Measurements from ENCODE around the gene DHRS9.

The DHRS9 gene

DNA sequence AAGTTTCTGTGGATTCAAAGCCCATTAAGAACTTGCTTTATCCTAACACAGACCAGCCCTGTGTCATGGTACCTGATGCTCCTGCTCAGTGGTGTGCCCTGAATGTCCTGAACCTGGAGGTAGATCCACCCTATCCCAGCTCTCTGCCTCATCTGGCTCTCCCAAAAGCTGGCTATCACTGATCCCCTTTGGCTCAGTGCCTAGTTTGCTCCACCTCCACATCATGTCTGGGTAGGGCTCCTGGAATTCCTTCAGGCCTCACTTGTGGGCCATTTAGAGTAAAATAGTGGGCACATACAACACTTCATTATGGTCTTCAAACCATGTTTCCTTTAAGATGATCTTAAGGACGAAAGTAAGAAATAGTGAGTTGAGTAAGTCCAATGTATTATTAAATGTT lies 33.5 kb upstream of the DHRS9 start:
- no peak overlapping the region for H2BK5ac ChIP-seq (ENCODE audit: low read depth, low read length, poor library complexity)
- H3K9me3 ChIP-seq (ENCODE audit: insufficient read depth, low read depth, low read length), result no peaks in the 10 kb centered on the region
- H3K23ac ChIP-seq (ENCODE audit: low read length), result no peak overlapping the region
- no peak overlapping the region for H2BK12ac ChIP-seq (ENCODE audit: low read length)
- H4K12ac ChIP-seq (ENCODE audit: low read depth, low read length), result no peak overlapping the region
- no peak overlapping the region for H2BK120ac ChIP-seq (ENCODE audit: insufficient read depth, low read length, poor library complexity)
- no peak overlapping the region for H2AFZ ChIP-seq (ENCODE audit: insufficient read depth, low read length, poor library complexity)
- H3K18ac ChIP-seq (ENCODE audit: low read length), result no peak overlapping the region
- peaks cover 0 to 1% of the 10 kb centered on the region in 2 experiments for H3K4me1 ChIP-seq (ENCODE audit: control insufficient read depth in 1 of 2, insufficient read depth in 2 of 2, low read length in 2 of 2)
- no peak overlapping the region for H3K9ac ChIP-seq (ENCODE audit: low read length)
- no peak overlapping the region for H3K4me2 ChIP-seq (ENCODE audit: low read length)
- no peaks in the 10 kb centered on the region for H3K27me3 ChIP-seq (ENCODE audit: insufficient read depth, low read length)
- no CpG with 5 or more reads among the region's 1 CpG for WGBS (ENCODE audit: extremely low coverage, insufficient coverage, insufficient read length)
- no peak overlapping the region for H2AK5ac ChIP-seq (ENCODE audit: low read length)
- H3K14ac ChIP-seq (ENCODE audit: low read length), result no peak overlapping the region
- H4K91ac ChIP-seq (ENCODE audit: low read depth, low read length), result no peak overlapping the region
- DNase-seq, result no peak
- no peak overlapping the region for H3K4ac ChIP-seq (ENCODE audit: low read depth, low read length)
- no peak overlapping the region for H3K4me3 ChIP-seq (ENCODE audit: low read depth, low read length)
- no peaks in the 10 kb centered on the region for H3K79me2 ChIP-seq (ENCODE audit: control insufficient read depth, insufficient read depth, low read length, poor library complexity)
- H3K79me1 ChIP-seq (ENCODE audit: low read length), result peaks cover 2% of the 10 kb centered on the region
- H4K8ac ChIP-seq (ENCODE audit: low read depth, low read length), result no peak overlapping the region
- no peaks in the 10 kb centered on the region for H3K36me3 ChIP-seq (ENCODE audit: control insufficient read depth in 1 of 2, insufficient read depth in 2 of 2, low read length in 2 of 2)
- H3K27ac ChIP-seq (ENCODE audit: low read depth, low read length), result no peak overlapping the region

- peak; percentile 9 to 10 for DNase-seq
- Histone ChIP-seq H2AK5ac (ENCODE audit: low read length) (no peak overlapping the region), H3K4me1 (ENCODE audit: control insufficient read depth in 1 of 2, insufficient read depth in 2 of 2, low read length in 2 of 2) (no peaks in the 10 kb centered on the region), H4K12ac (ENCODE audit: low read depth, low read length) (no peak overlapping the region), H3K27me3 (ENCODE audit: insufficient read depth, low read length) (no peaks in the 10 kb centered on the region), H3K9ac (ENCODE audit: low read length) (no peak overlapping the region), H3K79me2 (ENCODE audit: control insufficient read depth, insufficient read depth, low read length, poor library complexity) (no peaks in the 10 kb centered on the region), H3K27ac (ENCODE audit: low read depth, low read length) (no peak overlapping the region), H3K36me3 (ENCODE audit: control insufficient read depth in 1 of 2, insufficient read depth in 2 of 2, low read length in 2 of 2) (no peaks in the 10 kb centered on the region), H2BK5ac (ENCODE audit: low read depth, low read length, poor library complexity) (no peak overlapping the region), H3K9me3 (ENCODE audit: insufficient read depth, low read depth, low read length) (no peaks in the 10 kb centered on the region), H3K4me2 (ENCODE audit: low read length) (no peak overlapping the region), H3K79me1 (ENCODE audit: low read length) (peaks cover 2% of the 10 kb centered on the region), H3K18ac (ENCODE audit: low read length) (no peak overlapping the region), H3K23ac (ENCODE audit: low read length) (no peak overlapping the region), H3K14ac (ENCODE audit: low read length) (no peak overlapping the region), H4K91ac (ENCODE audit: low read depth, low read length) (no peak overlapping the region), H3K4me3 (ENCODE audit: low read depth, low read length) (no peak overlapping the region), H4K8ac (ENCODE audit: low read depth, low read length) (no peak overlapping the region), H3K4ac (ENCODE audit: low read depth, low read length) (no peak overlapping the region), H2BK120ac (ENCODE audit: insufficient read depth, low read length, poor library complexity) (no peak overlapping the region), H2AFZ (ENCODE audit: insufficient read depth, low read length, poor library complexity) (no peak overlapping the region), H2BK12ac (ENCODE audit: low read length) (no peak overlapping the region)
- no CpG with 5 or more reads among the region's 4 CpGs for WGBS (ENCODE audit: extremely low coverage, insufficient coverage, insufficient read length)
Observed at GRCh38 chr2:169036736-169037440, 32.5 kb upstream of the DHRS9 start.

DNA sequence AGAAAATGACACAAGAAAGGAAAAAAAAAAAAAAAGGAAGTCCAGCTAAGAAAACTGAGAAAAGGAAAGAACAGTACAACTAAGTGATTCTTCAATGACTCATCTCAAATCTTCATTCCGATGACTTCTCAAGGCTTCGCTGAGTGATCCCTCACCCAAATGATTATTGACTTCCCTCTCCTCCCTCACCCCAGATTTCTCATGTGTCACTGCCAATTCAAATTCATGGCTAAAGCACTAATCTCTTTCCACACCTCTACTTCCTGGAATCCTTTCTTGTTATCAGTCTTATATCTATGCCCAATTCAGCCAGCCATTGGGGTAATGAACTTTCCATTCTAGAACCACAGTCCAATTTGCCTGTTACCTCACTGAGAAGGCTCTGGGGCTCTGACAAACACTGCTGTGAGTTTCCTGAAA lies 31.0 kb upstream of the DHRS9 start:
- no peaks in the 10 kb centered on the region for H3K79me2 ChIP-seq (ENCODE audit: control insufficient read depth, insufficient read depth, low read length, poor library complexity)
- peaks cover 2% of the 10 kb centered on the region for H3K79me1 ChIP-seq (ENCODE audit: low read length)
- no peak overlapping the region for H2AFZ ChIP-seq (ENCODE audit: insufficient read depth, low read length, poor library complexity)
- H2BK5ac ChIP-seq (ENCODE audit: low read depth, low read length, poor library complexity), result no peak overlapping the region
- no peak overlapping the region for H3K23ac ChIP-seq (ENCODE audit: low read length)
- peak in 1 of 2 donors; percentile 47 for DNase-seq
- H2BK120ac ChIP-seq (ENCODE audit: insufficient read depth, low read length, poor library complexity), result no peak overlapping the region
- no peaks in the 10 kb centered on the region for H3K36me3 ChIP-seq (ENCODE audit: control insufficient read depth in 1 of 2, insufficient read depth in 2 of 2, low read length in 2 of 2)
- no peaks in the 10 kb centered on the region for H3K27me3 ChIP-seq (ENCODE audit: insufficient read depth, low read length)
- H4K8ac ChIP-seq (ENCODE audit: low read depth, low read length), result no peak overlapping the region
- no peak overlapping the region for H3K4me2 ChIP-seq (ENCODE audit: low read length)
- no peak overlapping the region for H3K4ac ChIP-seq (ENCODE audit: low read depth, low read length)
- H3K4me1 ChIP-seq (ENCODE audit: control insufficient read depth in 1 of 2, insufficient read depth in 2 of 2, low read length in 2 of 2), result no peaks in the 10 kb centered on the region
- H3K4me3 ChIP-seq (ENCODE audit: low read depth, low read length), result no peak overlapping the region
- H3K14ac ChIP-seq (ENCODE audit: low read length), result no peak overlapping the region
- H3K9ac ChIP-seq (ENCODE audit: low read length), result no peak overlapping the region
- H2AK5ac ChIP-seq (ENCODE audit: low read length), result no peak overlapping the region
- no peak overlapping the region for H4K91ac ChIP-seq (ENCODE audit: low read depth, low read length)
- H3K27ac ChIP-seq (ENCODE audit: low read depth, low read length), result no peak overlapping the region
- H2BK12ac ChIP-seq (ENCODE audit: low read length), result no peak overlapping the region
- no peak overlapping the region for H3K18ac ChIP-seq (ENCODE audit: low read length)
- H4K12ac ChIP-seq (ENCODE audit: low read depth, low read length), result no peak overlapping the region
- no peaks in the 10 kb centered on the region for H3K9me3 ChIP-seq (ENCODE audit: insufficient read depth, low read depth, low read length)
- WGBS (ENCODE audit: extremely low coverage, insufficient coverage, insufficient read length), result no CpG with 5 or more reads among the region's 2 CpGs

DNA sequence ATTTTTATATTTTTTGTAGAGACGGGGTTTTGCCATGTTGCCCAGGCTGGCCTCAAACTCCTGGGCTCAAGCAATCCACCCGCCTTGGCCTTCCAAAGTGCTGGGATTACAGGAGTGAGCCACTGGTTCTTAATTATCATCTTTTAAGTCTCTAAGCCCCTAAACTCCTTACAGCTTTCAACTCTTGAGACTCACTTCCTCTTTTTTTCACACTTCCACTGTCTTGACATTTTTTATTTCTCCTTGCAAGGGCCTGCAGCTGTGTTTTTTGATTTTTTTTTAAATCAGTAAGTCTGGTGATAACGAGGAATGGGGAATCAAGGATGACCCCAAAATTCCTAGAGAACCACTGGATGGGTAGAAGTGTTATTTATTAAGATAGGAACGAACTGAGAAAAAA lies 29.7 kb upstream of the DHRS9 start:
- no peak overlapping the region for H2AK5ac ChIP-seq (ENCODE audit: low read length)
- H3K4ac ChIP-seq (ENCODE audit: low read depth, low read length), result no peak overlapping the region
- H3K27ac ChIP-seq (ENCODE audit: low read depth, low read length), result no peak overlapping the region
- H3K27me3 ChIP-seq (ENCODE audit: insufficient read depth, low read length), result no peaks in the 10 kb centered on the region
- H4K8ac ChIP-seq (ENCODE audit: low read depth, low read length), result no peak overlapping the region
- no peak overlapping the region for H3K18ac ChIP-seq (ENCODE audit: low read length)
- no peak overlapping the region for H2AFZ ChIP-seq (ENCODE audit: insufficient read depth, low read length, poor library complexity)
- H2BK12ac ChIP-seq (ENCODE audit: low read length), result no peak overlapping the region
- no peak overlapping the region for H3K9ac ChIP-seq (ENCODE audit: low read length)
- WGBS (ENCODE audit: extremely low coverage, insufficient coverage, insufficient read length), result no CpG with 5 or more reads among the region's 4 CpGs
- H3K4me3 ChIP-seq (ENCODE audit: low read depth, low read length), result no peak overlapping the region
- no peaks in the 10 kb centered on the region for H3K79me2 ChIP-seq (ENCODE audit: control insufficient read depth, insufficient read depth, low read length, poor library complexity)
- H3K14ac ChIP-seq (ENCODE audit: low read length), result no peak overlapping the region
- H3K4me1 ChIP-seq (ENCODE audit: control insufficient read depth in 1 of 2, insufficient read depth in 2 of 2, low read length in 2 of 2), result no peaks in the 10 kb centered on the region
- DNase-seq, result no peak
- H3K36me3 ChIP-seq (ENCODE audit: control insufficient read depth in 1 of 2, insufficient read depth in 2 of 2, low read length in 2 of 2), result no peaks in the 10 kb centered on the region
- peaks cover 3% of the 10 kb centered on the region for H3K9me3 ChIP-seq (ENCODE audit: insufficient read depth, low read depth, low read length)
- H3K79me1 ChIP-seq (ENCODE audit: low read length), result peaks cover 2% of the 10 kb centered on the region
- no peak overlapping the region for H3K4me2 ChIP-seq (ENCODE audit: low read length)
- no peak overlapping the region for H4K91ac ChIP-seq (ENCODE audit: low read depth, low read length)
- H2BK120ac ChIP-seq (ENCODE audit: insufficient read depth, low read length, poor library complexity), result no peak overlapping the region
- no peak overlapping the region for H2BK5ac ChIP-seq (ENCODE audit: low read depth, low read length, poor library complexity)
- H3K23ac ChIP-seq (ENCODE audit: low read length), result no peak overlapping the region
- no peak overlapping the region for H4K12ac ChIP-seq (ENCODE audit: low read depth, low read length)

Measured in trophoblast cell (in vitro differentiated cells and primary cell).